HS-27A (cell line): Measurements from ENCODE around the gene CHST3.
"Not testable (repeated sequence)": the region's sequence is repeated elsewhere in the genome, so short reads cannot be mapped to it uniquely, and the experiment has no call there.

Experiments used
- DNase-seq: peaks from one replicate; pipeline ENCODE4 v3.0.0-alpha.2; 2012; ENCODE audit warnings: low read depth, missing footprints

Gene CHST3

GRCh38 chr10:71948496-71949067 is 15.6 kb upstream of the CHST3 start:
- DNase-seq: no peak

GRCh38 chr10:71950683-71951082 is 13.5 kb upstream of the CHST3 start:
- DNase-seq: no peak

GRCh38 chr10:71952745-71953144 is 11.4 kb upstream of the CHST3 start:
- DNase-seq: no peak

- no peak for DNase-seq
These were observed 6.5 kb upstream of the CHST3 start for GRCh38 chr10:71957546-71958275.

- no peak for DNase-seq
These were observed 4.7 kb upstream of the CHST3 start for GRCh38 chr10:71959526-71959925.

- no peak for DNase-seq
These were observed 2.4 kb upstream of the CHST3 start for GRCh38 chr10:71961831-71962230.

- no peak for DNase-seq
These were observed 1.3 kb upstream of the CHST3 start for GRCh38 chr10:71962901-71963300.

GRCh38 chr10:71963351-71964097 is 671 bp upstream of the CHST3 start:
- no peak for DNase-seq

- no peak for DNase-seq
These were observed 734 bp downstream of the CHST3 start for GRCh38 chr10:71964743-71965515.

GRCh38 chr10:71965623-71966022 is 1.4 kb downstream of the CHST3 start:
- no peak for DNase-seq

GRCh38 chr10:71966046-71967004 is 2.1 kb downstream of the CHST3 start:
- DNase-seq: no peak

- not testable (repeated sequence) for DNase-seq
These were observed 3.8 kb downstream of the CHST3 start for GRCh38 chr10:71967958-71968357.

GRCh38 chr10:71968553-71969474 is 4.6 kb downstream of the CHST3 start:
- DNase-seq: no peak

- DNase-seq: no peak
These were observed 5.7 kb downstream of the CHST3 start for GRCh38 chr10:71969929-71970328.

- no peak for DNase-seq
These were observed 6.1 kb downstream of the CHST3 start for GRCh38 chr10:71970331-71970730.

- no peak for DNase-seq
These were observed 6.7 kb downstream of the CHST3 start for GRCh38 chr10:71970869-71971268.

- DNase-seq: no peak
These were observed 7.1 kb downstream of the CHST3 start for GRCh38 chr10:71971311-71971731.

GRCh38 chr10:71971769-71972555 is 7.8 kb downstream of the CHST3 start:
- no peak for DNase-seq
